NB4 (cell line): ENCODE data around the gene GNB4.

Experiments
- DNase-seq: peaks from one replicate; pipeline ENCODE4 v3.0.0; 2010; ENCODE audit warnings: low read depth
- H3K4me3 ChIP-seq: one replicate; pipeline ENCODE4 v1.5.1; 2011; ENCODE audit warnings: mild to moderate bottlenecking, low read depth, low read length, moderate library complexity
- MYC ChIP-seq: IDR thresholded peaks from 2 replicates; pipeline ENCODE4 v1.6.1; 2011; ENCODE audit warnings: low read depth, low read length
- POLR2A ChIP-seq: IDR thresholded peaks from 2 replicates; pipeline ENCODE4 v1.6.1; 2011; ENCODE audit warnings: mild to moderate bottlenecking; ENCODE audit not compliant: insufficient read length; ENCODE audit errors: extremely low read depth
- TF ChIP-seq, protein P1 (sequence below): IDR thresholded peaks from 2 replicates; pipeline ENCODE4 v1.6.1; 2011; ENCODE audit warnings: low read depth, low read length
- TF ChIP-seq, protein P2 (sequence below): IDR thresholded peaks from one replicate; pipeline ENCODE4 v1.5.1; 2012; ENCODE audit warnings: low read depth, low read length

Gene GNB4

DNA sequence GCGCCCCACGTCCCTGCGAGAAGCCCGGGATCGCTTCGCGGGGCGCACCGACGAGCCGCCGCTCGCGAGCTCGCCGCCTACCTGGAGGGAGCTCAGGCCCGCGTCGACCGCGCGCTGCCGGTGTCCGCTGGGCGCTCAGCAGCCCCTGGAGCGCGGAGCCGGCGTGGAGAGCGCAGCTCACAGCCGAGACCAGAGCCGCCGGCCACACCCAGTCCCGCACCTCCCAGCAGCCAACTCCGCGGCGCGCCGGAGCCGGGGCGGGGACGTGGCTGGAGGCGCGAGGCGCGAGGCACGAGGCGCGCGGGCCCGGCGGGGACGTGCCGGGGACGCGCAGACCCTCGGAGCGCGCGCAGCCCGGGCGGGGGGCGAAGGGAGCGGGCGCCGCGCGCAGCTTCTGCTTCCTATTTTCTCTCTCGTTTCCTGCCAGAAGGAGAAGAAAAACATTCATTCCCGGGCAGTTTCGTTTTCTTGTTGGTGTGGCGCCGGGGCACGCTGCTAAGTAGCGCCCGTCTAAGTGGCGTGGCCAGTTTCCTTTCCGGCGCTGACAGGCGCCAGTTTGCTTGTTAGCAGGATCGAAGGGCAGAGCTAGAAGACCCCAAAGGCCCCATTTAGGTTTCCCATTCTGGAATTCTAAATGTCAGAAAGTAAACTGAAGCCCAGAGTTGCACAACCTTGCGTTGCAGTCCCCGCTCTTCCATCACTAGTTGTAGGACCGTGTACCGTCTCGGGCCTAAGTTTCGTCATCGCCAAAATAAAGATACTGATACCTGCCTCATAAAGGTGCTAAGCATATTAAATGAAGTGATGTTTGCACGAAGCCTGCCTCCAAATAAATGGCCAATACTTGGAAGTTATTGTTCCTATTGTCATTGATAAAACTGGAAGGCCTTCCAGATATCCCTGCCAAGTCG is at the start of gene GNB4:
TSS of gene GNB4 (minus strand) at position 206 of the 911 bp plus-strand sequence. CDS start 25,270 bp downstream, outside the sequence.
- peak; percentile 93 for DNase-seq
- TF ChIP-seq, protein P1, sequence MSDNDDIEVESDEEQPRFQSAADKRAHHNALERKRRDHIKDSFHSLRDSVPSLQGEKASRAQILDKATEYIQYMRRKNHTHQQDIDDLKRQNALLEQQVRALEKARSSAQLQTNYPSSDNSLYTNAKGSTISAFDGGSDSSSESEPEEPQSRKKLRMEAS = no peak
- TF ChIP-seq POLR2A (peak; percentile 80), MYC (peak; percentile 65)
- peak within 1 kb of the TSS; percentile 81 for H3K4me3 ChIP-seq

- no peak overlapping the region for H3K4me3 ChIP-seq
- TF ChIP-seq, protein P2, sequence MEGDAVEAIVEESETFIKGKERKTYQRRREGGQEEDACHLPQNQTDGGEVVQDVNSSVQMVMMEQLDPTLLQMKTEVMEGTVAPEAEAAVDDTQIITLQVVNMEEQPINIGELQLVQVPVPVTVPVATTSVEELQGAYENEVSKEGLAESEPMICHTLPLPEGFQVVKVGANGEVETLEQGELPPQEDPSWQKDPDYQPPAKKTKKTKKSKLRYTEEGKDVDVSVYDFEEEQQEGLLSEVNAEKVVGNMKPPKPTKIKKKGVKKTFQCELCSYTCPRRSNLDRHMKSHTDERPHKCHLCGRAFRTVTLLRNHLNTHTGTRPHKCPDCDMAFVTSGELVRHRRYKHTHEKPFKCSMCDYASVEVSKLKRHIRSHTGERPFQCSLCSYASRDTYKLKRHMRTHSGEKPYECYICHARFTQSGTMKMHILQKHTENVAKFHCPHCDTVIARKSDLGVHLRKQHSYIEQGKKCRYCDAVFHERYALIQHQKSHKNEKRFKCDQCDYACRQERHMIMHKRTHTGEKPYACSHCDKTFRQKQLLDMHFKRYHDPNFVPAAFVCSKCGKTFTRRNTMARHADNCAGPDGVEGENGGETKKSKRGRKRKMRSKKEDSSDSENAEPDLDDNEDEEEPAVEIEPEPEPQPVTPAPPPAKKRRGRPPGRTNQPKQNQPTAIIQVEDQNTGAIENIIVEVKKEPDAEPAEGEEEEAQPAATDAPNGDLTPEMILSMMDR = no peak
- no peak for TF ChIP-seq POLR2A
- TF ChIP-seq, protein P1 = no peak
- no peak for TF ChIP-seq MYC
- DNase-seq = no peak
Observed at GRCh38 chr3:179495483-179495882, 44.2 kb upstream of the GNB4 start.

DNA sequence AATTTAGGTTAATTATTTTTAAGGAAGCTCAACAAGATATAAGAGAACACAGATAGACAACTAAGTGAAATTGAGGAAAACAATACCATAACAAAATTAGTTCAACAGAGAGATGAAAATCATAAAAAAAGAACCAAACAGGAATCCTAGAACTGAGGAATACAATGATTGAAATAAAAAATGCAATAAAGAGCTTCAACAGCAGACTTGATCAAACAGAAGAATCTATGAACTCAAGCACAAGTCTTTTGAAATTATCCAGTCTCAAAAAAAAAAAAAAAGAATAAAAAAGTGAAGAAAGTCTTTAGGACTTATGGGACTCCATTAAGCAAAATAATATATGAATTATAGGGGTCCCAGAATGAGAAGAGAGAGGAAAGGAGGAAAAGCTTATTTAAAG is 42.0 kb upstream of the GNB4 start:
- TF ChIP-seq MYC = no peak
- no peak for TF ChIP-seq POLR2A
- TF ChIP-seq, protein P2 = no peak
- TF ChIP-seq, protein P1 = no peak
- H3K4me3 ChIP-seq = no peak overlapping the region
- no peak for DNase-seq

- TF ChIP-seq POLR2A (no peak), MYC (no peak)
- TF ChIP-seq, protein P1 = no peak
- TF ChIP-seq, protein P2 = no peak
- no peak for DNase-seq
- no peak overlapping the region for H3K4me3 ChIP-seq
Observed at GRCh38 chr3:179488213-179488612, 36.9 kb upstream of the GNB4 start.

GRCh38 chr3:179486806-179487205 is 35.5 kb upstream of the GNB4 start:
- no peak overlapping the region for H3K4me3 ChIP-seq
- TF ChIP-seq MYC (no peak), POLR2A (no peak)
- TF ChIP-seq, protein P1 = no peak
- TF ChIP-seq, protein P2 = no peak
- DNase-seq = no peak

DNA sequence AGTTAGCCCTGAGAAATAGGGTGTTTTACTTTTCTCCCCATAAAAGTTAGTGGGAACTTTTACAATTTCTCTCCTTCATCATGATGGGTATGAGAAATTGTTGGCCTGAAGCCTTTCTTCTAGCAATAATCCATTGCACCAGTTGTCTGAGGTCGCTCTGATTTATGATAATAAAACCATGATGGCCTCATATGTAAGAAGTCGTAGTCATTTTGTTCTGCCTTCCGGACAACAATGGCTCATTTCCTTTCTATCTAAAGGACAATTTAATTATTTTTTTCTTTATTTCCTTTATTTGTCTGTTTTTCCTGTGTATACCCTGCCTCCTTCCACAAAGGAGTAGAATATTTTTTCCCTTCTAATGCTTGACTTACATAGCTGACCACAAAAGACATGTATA is 31.6 kb upstream of the GNB4 start:
- DNase-seq = no peak
- no peak overlapping the region for H3K4me3 ChIP-seq
- TF ChIP-seq MYC = no peak
- no peak for TF ChIP-seq POLR2A
- TF ChIP-seq, protein P1 = no peak
- TF ChIP-seq, protein P2 = no peak
